Amniotic stem cell (primary cell): ENCODE results near the gene TMEM132A.

Source experiments
- DNase-seq: peaks from one replicate; lab custom pipeline; 2025; lab: John Stamatoyannopoulos, UW

The TMEM132A gene

GRCh38 chr11:60939301-60939700, 15.0 kb downstream of the TMEM132A start:
- no peak for DNase-seq

- DNase-seq, result no peak
These were observed 15.6 kb downstream of the TMEM132A start for GRCh38 chr11:60939855-60940254.

DNA sequence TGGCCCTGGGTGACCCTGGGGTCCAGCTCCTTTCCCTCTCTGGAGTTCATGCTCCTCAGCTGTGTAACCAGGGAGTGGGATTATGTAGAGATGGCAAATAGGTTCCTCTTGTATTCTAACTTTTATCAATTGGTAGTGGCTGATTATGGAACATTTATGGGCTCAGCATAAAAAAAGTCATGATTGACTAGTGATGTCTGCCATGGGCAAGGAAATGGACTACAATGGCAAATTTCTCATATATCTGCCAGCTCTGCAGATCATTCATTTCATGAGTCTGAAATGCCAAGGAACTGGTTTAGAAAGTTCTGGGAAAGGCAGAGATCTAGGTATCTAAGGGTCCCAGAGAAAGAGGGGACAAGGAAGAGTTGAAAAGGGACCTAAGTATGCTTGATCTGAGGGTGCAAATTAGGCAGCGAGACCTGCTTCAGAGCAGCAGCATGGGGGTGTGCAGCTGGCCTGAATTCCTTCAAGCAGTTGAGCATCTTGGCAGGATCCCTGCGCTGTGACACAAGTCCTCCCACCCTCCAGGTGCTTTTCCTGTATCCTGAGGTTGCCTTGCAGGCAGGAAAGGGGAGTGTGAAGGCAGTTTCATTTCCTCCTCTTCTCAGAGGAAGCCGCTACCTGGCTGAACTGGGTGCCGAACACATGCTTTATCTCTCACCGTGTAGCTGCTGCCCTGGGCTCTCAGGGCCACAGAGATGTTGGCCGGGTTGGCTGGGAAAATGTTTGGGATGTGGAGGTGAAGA, 17.3 kb downstream of the TMEM132A start:
- DNase-seq, result no peak

DNA sequence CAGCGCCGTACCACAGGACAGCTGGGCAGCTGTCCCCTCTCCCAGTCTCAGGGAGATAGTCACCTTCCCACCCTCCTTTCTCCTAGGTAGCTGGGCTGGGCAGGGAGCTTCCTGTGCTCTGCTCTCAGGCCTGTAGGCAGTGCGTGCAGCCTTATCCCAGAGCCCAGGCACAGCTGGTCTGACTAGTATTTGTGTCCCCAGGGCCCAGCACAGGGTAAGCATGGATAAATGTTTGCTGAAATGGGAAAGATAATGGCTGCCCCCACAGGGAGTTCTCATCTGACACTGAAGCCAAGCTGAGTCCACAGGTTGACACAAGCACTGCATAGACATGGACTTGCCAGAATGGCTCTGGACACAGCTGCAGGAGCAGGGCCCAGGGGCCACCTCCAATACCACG, 18.0 kb downstream of the TMEM132A start:
- DNase-seq, result no peak

- no peak for DNase-seq
These were observed 18.8 kb downstream of the TMEM132A start for GRCh38 chr11:60942970-60943565.

GRCh38 chr11:60944490-60945294, 20.4 kb downstream of the TMEM132A start:
- DNase-seq, result no peak

GRCh38 chr11:60945295-60945667, 21.0 kb downstream of the TMEM132A start:
- DNase-seq, result no peak

DNA sequence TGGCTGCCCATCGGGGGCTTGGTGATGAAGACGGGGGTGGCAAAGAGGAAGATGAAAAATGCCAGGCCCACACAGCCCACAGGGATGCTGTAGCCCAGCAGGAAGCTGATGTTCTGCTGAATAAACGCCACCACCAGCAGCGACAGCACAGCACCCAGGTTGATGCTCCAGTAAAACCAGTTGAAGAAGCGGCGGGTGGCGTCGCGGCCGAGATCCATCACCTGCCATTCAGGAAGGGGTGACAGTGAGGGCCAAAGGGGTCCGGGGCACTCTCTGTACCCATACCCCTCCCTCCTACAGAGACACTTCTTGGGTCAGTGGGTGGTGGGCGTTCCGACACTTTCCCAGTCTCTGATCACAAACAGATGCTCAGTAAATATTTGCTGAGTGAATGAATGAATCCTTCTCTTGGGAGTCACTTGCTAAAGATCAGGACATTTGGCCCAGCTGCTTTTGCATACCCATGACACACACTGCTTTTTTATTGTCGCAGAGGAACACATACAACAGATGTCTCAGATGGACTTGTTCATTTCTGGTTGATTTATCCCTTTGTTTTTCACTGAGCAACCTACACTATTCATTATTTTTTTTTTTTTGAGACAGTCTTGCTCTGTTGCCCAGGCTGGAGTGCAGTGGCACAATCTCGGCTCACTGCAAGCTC, 22.5 kb downstream of the TMEM132A start:
- no peak for DNase-seq

DNA sequence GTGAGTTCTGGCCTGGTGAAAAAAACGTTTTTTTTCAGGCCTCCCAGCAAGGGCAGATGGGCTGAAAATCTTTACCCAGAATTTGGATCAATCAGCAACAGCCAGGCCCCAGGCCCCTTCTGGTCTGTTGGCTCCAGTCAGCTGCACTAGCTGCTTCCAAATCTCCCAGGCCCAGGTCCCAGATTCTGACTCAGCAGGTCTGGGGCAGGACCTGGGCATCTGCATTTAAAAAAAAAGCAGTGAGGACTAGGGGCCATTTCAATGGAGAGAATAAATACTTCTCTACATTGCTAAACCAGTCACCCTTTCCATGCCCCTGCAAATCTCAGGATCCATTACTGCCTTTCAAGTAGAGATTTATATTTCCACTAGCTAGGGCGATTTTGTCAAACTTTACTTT, 23.4 kb downstream of the TMEM132A start:
- DNase-seq, result no peak

DNA sequence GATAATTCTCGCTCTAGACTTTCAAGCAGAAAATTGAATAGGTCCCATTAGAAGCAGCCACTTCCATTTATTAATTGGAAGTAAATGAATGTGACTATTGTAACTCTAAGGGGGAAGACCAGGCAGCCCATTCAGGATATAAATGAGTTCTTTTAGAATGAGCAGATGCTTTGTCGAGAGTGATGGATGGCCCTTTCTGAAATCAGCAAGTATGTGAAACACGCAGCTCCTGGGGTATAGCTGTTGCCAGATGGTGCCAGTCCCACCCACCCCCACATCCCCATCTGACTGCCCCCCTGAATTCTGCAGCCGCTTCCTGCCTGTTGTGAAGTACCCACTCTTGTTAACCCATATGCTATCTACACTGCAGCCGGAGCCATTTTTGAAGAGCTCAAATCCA, 24.0 kb downstream of the TMEM132A start:
- no peak for DNase-seq

- no peak for DNase-seq
These were observed 25.8 kb downstream of the TMEM132A start for GRCh38 chr11:60950024-60950423.

DNA sequence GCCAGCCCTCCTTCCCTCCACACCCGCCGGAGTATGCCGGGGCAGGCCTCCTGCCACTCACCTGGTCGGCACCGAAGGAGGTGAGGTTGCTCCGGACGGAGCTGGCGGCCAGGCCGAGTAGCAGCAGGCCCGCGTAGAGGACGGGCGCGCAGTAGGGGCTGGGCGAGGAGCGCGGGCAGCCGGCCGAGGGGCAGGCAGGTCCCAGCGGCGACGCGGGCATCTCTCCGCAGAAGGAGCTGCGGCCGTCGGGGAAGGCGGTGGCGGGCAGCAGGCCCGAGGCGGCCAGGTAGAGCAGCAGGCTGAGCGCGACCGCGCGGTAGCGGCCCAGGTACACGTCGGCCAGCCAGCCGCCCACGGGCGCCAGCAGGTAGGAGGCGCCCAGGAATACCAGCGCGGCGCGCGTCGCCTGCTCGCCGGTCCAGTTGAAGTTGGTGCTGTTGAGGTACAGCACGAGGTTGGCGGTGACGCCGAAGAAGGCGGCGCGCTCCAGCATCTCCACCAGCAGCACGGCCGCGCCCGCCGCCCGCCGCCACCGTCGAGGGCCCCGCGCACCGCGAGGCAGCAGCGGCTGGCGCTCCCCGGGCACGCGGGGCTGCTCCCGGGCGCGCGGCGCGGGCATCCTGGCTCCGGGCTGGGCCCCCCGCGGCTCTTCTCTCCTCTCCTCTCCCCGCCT, 26.8 kb downstream of the TMEM132A start:
- no peak for DNase-seq

DNA sequence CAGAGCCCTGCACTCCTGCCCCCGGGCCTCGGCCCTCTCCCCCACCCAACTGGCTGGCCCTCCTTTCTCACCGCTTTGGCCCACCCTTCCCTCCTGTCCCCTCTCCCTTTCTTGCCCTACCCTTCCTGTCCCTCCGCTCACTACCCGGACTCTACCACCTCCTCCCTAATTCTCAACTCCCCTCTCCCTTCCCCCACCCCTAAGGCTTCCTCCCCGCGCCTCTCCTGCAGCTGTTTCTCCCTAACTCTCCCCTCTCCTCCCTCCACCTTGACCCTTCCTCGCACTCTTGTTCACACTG, 27.3 kb downstream of the TMEM132A start:
- DNase-seq, result no peak

DNA sequence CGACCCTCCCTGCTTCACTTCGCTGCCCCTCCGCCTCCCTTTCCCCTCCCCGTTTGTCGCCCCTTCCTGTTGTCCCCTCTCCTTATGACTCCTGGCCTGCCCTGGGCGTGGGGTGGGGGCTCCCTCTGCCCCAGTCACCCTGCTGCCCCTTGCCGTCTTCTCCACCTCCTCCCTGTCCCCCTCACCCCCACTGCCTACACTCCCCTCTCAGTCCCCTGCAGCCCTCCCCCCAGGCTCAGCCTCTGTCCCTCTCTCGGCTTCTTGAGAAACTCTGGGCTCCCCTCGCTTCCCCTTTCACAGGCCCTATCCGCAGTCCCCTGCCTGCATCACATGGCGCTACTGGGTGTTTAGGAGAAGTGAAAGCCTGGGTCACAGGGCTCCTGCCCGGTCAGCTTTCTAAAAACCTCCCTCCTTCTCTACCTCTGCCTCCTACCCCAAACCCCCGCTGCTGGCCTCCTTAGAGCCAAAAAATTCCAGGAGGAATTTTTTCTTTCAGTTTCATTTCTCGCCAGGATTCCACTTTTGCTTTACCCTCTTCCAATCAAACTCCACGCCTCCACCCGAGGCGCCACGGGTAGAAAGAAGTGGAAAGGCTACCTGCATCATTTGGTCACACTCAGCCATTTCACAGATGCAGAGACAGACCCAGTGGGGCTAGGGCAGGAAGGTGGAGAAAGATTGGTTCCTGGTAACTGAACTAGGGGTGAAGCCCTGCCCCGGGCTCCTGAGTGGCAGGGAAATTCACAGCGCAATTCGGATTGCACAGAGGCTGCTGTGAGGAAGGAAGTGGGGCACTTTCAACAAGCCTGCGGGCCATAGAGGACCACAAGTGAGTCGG, 27.9 kb downstream of the TMEM132A start, which contains the start of gene SLC15A3:
TSS of gene SLC15A3 (minus strand) at position 273 of the 838 bp plus-strand sequence. CDS start 625 bp downstream, outside the sequence.
- DNase-seq, result no peak

DNA sequence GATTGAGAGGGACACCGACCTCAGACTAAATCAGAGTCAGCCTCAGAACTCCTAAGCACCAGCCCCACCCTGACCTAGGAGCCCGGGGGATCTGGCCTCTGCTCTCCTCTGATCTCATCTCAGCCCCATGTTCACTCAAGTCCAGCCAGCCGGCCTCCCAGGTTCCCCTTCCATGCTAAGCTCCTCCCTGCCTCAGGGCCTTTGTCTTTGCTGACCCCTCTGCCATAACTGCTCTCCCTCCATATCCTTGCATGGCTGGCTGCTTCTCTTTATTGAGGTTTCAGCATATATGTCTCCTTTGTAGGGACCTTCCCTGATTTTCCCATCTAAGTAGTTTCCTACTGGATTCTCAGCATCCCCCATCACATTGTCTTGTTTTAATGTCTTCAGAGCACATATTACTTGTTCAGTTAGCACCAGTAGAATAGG, 28.5 kb downstream of the TMEM132A start:
- no peak for DNase-seq

DNA sequence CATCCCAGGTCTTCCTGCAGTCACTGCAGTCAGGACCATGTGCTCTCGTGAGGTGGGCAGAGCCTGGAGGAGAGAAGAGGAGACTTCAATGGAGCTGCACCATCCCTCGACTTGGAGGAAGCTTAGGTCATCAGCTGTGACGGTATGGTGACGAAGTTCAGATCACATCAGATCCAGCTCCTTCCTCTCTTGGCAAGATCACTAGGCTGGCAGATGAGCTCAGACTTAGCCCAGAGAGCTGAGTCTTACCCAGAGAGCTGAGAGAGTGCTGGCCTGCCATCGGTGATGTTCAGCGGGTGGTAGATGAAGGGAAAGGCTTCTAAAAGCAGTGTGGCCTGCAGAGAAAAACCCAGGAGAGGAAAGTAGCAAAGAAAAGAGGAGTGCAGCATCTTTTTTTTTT, 29.5 kb downstream of the TMEM132A start:
- no peak for DNase-seq

DNA sequence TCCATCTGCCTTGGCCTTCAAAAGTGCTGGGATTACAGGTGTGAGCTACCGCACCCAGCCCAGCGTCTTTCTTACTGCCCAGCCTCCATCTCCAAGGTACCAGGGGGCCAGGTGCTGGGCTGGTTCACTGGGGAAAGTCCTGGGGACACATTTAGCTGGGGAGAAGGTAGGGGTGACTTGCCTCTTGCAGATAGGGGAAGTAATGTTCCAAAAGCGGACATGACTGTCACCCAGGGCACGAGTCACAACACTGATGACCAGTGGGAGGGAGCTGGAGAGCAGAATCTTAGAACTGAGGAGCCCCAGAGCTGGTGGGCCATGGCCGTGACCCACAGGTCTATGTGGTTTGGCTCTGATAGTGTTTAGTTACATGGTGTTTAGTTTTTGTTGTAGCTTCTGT, 30.2 kb downstream of the TMEM132A start:
- no peak for DNase-seq

- DNase-seq, result no peak
These were observed 31.3 kb downstream of the TMEM132A start for GRCh38 chr11:60955571-60955970.

DNA sequence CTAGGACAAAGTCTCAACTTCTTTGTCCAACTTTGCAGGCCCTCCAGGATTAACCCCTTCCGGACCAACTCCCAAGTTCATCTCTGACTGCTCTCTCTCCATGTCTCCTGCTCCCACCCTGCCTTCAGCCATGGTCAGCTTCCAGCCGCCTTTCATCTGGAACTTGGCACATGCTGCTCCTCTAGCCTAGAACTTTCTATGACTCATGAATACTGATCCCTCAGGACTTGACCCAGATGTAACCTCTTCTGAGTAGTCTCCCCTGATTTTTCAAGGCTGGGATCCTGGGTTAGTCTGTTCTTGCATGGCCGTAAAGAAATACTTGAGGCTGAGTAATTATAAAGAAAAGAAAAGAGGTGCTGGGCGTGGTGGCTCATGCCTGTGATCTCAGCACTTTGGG, 32.9 kb downstream of the TMEM132A start:
- DNase-seq, result no peak

DNA sequence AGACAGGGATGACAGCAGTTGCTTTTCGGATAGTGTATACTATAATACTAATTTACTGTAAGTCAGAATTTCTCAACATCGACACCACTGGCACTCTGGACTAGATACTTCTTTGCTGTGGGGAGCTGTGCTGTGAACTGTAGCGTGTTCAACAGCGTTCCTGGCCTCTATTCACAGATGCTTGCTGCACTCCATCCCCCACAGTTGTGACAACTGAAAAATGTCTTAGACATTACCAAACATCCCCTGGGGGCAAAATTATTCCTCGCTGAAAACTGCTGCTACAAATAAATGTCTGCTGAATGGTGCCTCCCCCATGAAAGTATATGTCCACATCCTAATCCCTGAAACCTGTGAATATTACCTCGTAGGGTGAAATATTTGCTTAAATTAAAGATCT, 35.2 kb downstream of the TMEM132A start:
- no peak for DNase-seq

GRCh38 chr11:60960405-60960804, 36.1 kb downstream of the TMEM132A start:
- DNase-seq, result no peak
